Measurements from ENCODE around the gene ATP1B2. TPM values are rescaled to one million over a fixed set of nuclear protein-coding genes. Genes with fewer than 3 reads are reported as not detected.

The ATP1B2 gene
- total and polyA plus RNA-seq, 2 of the 8 experiments (the other 6 are each of a cell fraction or from before 2014, with no cell fraction given) = 9.1 to 21.0 TPM

DNA sequence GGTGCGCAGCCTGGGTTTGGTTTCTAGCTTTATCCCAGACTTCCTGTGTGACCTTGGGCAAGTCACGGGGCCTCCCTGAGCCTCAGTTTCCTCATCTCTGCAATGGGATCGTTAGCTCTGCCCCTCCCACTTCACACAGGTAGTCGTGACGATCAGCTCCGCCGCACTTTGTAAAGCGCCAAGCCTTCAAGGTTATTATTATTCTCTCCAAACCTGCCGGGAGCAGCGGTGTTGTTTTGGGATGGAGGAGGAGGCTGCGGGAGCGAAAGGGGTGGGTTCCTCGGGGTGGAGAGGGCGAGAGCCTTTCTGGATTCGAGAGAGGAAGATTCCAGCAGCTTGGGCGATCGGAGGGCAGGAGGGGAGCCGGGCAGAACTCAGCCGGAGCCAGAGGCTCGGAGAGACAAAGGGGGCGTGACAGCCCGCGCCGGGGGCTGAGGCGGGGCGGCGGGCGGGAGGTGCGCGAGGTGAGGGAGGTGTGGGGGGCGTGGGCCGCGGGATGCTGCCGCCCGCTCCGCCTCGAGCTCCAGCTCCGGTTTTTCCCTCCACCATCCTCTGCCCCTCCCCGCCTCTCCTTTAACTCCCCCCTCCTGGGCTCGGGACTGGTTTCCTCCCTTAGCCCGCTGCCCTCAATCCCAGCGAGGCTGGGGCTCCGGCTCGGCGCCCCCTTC, 54.0 kb downstream of the ATP1B2 start, which contains the start of gene EFNB3 (continued):
- peak; percentile 38; the same call in 1 of the 2 replicates for TF ChIP-seq SP4 (IDR thresholded peaks at IDR 0.05; ENCODE audit: low read length)
- peak; percentile 58 to 82; a peak in 2 of 4 replicates for TF ChIP-seq SIN3A (conservative IDR thresholded peaks at IDR 0.05 in 1 of 2, IDR thresholded peaks at IDR 0.05 in 1 of 2; ENCODE audit: low read depth in 1 of 2, low read length in 2 of 2)
- no peak for TF ChIP-seq CHD1 (IDR thresholded peaks at IDR 0.05; ENCODE audit: low read depth, low read length)
- TF ChIP-seq SP1 (IDR thresholded peaks at IDR 0.05; ENCODE audit: low read depth, low read length) = peak; percentile 94
- 0 out of 2 replicates have a peak, but pooled peaks have one; percentile 17 for TF ChIP-seq CREB1 (IDR thresholded peaks at IDR 0.05)
- TF ChIP-seq HDAC2 (IDR thresholded peaks at IDR 0.05; ENCODE audit: borderline replicate concordance in 1 of 2, low read depth in 2 of 2, low read length in 2 of 2) = peak in 1 of 2 experiments; percentile 96; a peak in 2 of 4 replicates
- TF ChIP-seq POLR2A (IDR thresholded peaks at IDR 0.05; ENCODE audit: control extremely low read depth in 1 of 2, low read depth in 2 of 2, low read length in 2 of 2) = peak in 1 of 2 experiments; percentile 55; a peak in 1 of 3 replicates
- TF ChIP-seq, protein P1, sequence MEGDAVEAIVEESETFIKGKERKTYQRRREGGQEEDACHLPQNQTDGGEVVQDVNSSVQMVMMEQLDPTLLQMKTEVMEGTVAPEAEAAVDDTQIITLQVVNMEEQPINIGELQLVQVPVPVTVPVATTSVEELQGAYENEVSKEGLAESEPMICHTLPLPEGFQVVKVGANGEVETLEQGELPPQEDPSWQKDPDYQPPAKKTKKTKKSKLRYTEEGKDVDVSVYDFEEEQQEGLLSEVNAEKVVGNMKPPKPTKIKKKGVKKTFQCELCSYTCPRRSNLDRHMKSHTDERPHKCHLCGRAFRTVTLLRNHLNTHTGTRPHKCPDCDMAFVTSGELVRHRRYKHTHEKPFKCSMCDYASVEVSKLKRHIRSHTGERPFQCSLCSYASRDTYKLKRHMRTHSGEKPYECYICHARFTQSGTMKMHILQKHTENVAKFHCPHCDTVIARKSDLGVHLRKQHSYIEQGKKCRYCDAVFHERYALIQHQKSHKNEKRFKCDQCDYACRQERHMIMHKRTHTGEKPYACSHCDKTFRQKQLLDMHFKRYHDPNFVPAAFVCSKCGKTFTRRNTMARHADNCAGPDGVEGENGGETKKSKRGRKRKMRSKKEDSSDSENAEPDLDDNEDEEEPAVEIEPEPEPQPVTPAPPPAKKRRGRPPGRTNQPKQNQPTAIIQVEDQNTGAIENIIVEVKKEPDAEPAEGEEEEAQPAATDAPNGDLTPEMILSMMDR (IDR thresholded peaks at IDR 0.05; ENCODE audit: control extremely low read depth in 1 of 3, insufficient read depth in 1 of 3, low read depth in 1 of 3, low read length in 3 of 3) = no peak
- TF ChIP-seq, protein P2, sequence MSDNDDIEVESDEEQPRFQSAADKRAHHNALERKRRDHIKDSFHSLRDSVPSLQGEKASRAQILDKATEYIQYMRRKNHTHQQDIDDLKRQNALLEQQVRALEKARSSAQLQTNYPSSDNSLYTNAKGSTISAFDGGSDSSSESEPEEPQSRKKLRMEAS (IDR thresholded peaks at IDR 0.05) = peak; percentile 56; the same call in 1 of the 2 replicates
- peak; percentile 52; the same call in 1 of the 2 replicates for TF ChIP-seq TEAD4 (IDR thresholded peaks at IDR 0.05; ENCODE audit: low read depth, low read length)
- peak; percentile 5 for TF ChIP-seq ASH2L (IDR thresholded peaks at IDR 0.05; ENCODE audit: low read length)

Data from H1 (cell line).